T-helper 17 cell (primary cell): ENCODE results near the gene FGF14. TPM values are rescaled to one million over a fixed set of nuclear protein-coding genes. Genes with fewer than 3 reads are reported as not detected.
"Not testable (repeated sequence)": the region's sequence is repeated elsewhere in the genome, so short reads cannot be mapped to it uniquely, and the experiment has no call there.

Source experiments
- ATAC-seq: fragments of 150-1000 bp; cut with Tn5 transposase; 2 replicates; pipeline ENCODE4 v1.10.0; 2021; ENCODE audit warnings: mild to moderate bottlenecking, moderate library complexity
- DNase-seq, 3 donors: peaks; one replicate each; pipeline versions ENCODE4 v3.0.0 to v3.0.0-alpha.2; 2020 to 2021
- H3K9me3 ChIP-seq: one replicate; pipeline ENCODE4 v1.7.0; 2013; ENCODE audit warnings: low read length, mild to moderate bottlenecking; ENCODE audit not compliant: control insufficient read depth, poor library complexity, severe bottlenecking
- H3K27ac Mint-ChIP-seq: one replicate; pipeline ENCODE4 v1.8.0; 2022; ENCODE audit warnings: mild to moderate bottlenecking, moderate library complexity, mixed read lengths
- H3K27me3 Mint-ChIP-seq: one replicate; pipeline ENCODE4 v1.8.0; 2022; ENCODE audit warnings: mixed read lengths
- H3K36me3 Mint-ChIP-seq: one replicate; pipeline ENCODE4 v1.8.0; 2022; ENCODE audit warnings: low read depth, mixed read lengths
- H3K4me1 Mint-ChIP-seq: one replicate; pipeline ENCODE4 v1.8.0; 2022; ENCODE audit warnings: mild to moderate bottlenecking, mixed read lengths
- H3K4me3 Mint-ChIP-seq: one replicate; pipeline ENCODE4 v1.8.0; 2022; ENCODE audit warnings: mild to moderate bottlenecking, moderate library complexity, mixed read lengths
- total RNA-seq, 4 donors: library from RNA in 2 of 4; stranded (reverse) in 2 of 4; gene quantifications; one replicate each; pipeline ENCODE4 v1.2.3 and lab custom pipeline; 2022 to 2026

FGF14 gene
- total RNA-seq, 2 donors from 2014 or later: not detected

DNA sequence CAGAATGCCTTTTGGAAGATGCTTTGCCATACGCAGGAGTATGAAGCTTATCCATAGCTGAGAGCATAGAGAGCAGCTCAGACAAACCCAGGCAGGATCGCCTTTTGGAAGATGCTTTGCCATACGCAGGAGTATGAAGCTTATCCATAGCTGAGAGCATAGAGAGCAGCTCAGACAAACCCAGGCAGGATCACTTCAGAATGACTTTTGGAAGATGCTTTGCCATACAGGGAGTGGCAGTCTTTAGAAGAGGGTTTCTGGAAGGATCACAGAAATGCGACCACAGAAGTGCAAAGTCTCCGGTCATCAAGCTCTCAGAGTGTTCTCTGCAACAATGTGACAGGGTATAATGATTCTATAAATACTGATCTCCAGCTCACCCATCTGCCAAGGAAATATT lies 390.4 kb downstream of the FGF14 start:
- H3K4me1 Mint-ChIP-seq, H3K9me3 ChIP-seq, H3K27ac Mint-ChIP-seq, H3K27me3 Mint-ChIP-seq, DNase-seq, H3K4me3 Mint-ChIP-seq, ATAC-seq, H3K36me3 Mint-ChIP-seq: not testable (repeated sequence)

DNA sequence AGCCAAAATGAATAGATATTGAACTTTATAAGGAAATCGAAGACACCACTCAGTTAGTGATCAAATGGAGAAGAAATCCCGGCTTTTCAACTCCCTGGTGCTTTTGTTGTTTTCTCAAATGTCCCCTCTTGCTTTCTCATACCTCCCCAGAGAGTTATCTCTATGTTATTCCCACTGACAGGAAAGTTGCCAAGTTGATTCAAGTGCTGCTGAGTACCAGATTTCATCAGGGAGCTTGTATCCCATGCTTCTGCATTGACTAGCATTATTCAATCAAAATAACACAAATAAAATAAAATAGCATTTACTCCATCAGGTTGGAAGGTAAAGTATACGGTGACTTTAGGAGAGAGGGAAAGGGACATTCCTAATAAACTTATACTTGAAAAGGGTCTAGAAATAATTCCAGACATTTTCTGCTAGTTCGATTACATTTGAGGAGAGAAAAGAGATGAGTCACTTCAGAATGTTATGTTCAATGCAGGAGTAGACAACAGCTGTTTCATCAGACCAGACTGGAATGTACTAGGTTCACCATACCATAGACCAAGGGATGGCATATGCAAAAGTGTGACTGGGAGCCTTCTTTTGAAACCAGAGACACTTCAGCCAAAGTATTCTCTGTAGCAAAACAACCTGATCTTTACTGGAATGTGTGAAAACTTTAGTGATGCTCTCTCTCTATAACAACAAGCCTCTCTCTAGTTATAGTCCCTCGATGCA lies 397.8 kb downstream of the FGF14 start:
- Mint-ChIP-seq H3K4me3 (no peak overlapping the region), H3K4me1 (no peaks in the 10 kb centered on the region), H3K27me3 (no peaks in the 10 kb centered on the region), H3K27ac (no peak overlapping the region), H3K36me3 (no peaks in the 10 kb centered on the region)
- H3K9me3 ChIP-seq: no peaks in the 10 kb centered on the region
- ATAC-seq (no peak), DNase-seq (no peak)

DNA sequence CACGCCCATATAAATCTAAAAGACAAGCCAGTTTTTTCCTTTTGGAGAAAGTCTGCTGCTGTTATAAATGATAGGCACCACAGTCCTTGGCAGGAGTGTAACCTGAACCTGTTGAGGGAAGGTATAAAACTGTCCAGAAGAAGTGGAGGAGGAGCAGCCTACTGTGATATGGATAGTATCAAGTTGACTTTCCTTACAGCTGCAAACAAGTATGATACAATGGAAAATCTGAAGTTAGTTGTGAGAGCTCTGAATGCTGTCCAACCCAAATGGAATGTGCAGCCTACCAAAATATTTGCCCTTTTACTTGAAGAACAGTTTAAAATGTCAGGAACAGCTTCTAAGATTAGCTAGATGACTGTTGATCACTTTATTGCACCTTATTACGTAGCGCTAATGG lies 399.6 kb downstream of the FGF14 start:
- Mint-ChIP-seq H3K4me3 (no peak overlapping the region), H3K4me1 (no peaks in the 10 kb centered on the region), H3K27ac (no peak overlapping the region), H3K36me3 (no peaks in the 10 kb centered on the region), H3K27me3 (no peaks in the 10 kb centered on the region)
- DNase-seq (no peak), ATAC-seq (no peak)
- H3K9me3 ChIP-seq: no peaks in the 10 kb centered on the region

GRCh38 chr13:102000764-102001163 lies 401.1 kb downstream of the FGF14 start:
- Mint-ChIP-seq H3K27me3 (no peaks in the 10 kb centered on the region), H3K36me3 (no peaks in the 10 kb centered on the region), H3K4me3 (no peak overlapping the region), H3K27ac (no peak overlapping the region), H3K4me1 (no peaks in the 10 kb centered on the region)
- ATAC-seq (no peak), DNase-seq (no peak)
- no peaks in the 10 kb centered on the region for H3K9me3 ChIP-seq

GRCh38 chr13:101998129-101998528 lies 403.7 kb downstream of the FGF14 start:
- no peak for DNase-seq
- Mint-ChIP-seq H3K36me3 (no peaks in the 10 kb centered on the region), H3K27ac (no peak overlapping the region), H3K4me3 (no peak overlapping the region), H3K27me3 (no peaks in the 10 kb centered on the region), H3K4me1 (no peaks in the 10 kb centered on the region)
- H3K9me3 ChIP-seq: no peaks in the 10 kb centered on the region
- no peak for ATAC-seq

- H3K9me3 ChIP-seq: no peaks in the 10 kb centered on the region
- Mint-ChIP-seq H3K4me1 (no peaks in the 10 kb centered on the region), H3K4me3 (no peak overlapping the region), H3K27me3 (no peaks in the 10 kb centered on the region), H3K36me3 (no peaks in the 10 kb centered on the region), H3K27ac (no peak overlapping the region)
- no peak for ATAC-seq
- no peak for DNase-seq
Observed at GRCh38 chr13:101996954-101997353, 404.9 kb downstream of the FGF14 start.

DNA sequence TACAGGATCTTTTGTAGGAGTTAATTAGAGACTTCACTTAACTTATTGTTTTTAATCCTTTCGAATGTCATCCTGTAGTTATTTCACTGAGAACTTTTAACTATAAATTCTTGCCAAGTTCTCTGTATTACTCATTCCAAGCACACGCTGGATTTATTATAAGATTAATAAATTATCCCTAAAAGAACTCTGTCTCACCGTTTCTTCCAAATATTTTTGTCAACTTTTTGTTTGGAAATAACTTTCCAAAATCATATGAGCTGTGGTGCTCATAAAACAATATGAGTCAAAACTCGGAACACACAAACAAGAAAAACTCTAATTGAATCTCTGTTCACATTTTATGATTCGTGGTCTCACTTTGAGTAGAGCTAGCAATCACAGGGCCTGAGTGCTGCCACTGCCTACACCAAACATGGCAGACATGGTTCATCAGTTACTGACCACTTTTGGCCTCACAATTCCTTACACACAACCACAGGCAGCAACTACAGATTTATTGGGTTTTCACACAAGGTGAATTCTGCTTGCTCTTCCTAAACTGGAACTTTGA lies 412.0 kb downstream of the FGF14 start:
- DNase-seq (no peak), ATAC-seq (no peak)
- Mint-ChIP-seq H3K27ac (no peak overlapping the region), H3K4me1 (no peaks in the 10 kb centered on the region), H3K4me3 (no peak overlapping the region), H3K36me3 (no peaks in the 10 kb centered on the region), H3K27me3 (no peaks in the 10 kb centered on the region)
- H3K9me3 ChIP-seq: no peaks in the 10 kb centered on the region

DNA sequence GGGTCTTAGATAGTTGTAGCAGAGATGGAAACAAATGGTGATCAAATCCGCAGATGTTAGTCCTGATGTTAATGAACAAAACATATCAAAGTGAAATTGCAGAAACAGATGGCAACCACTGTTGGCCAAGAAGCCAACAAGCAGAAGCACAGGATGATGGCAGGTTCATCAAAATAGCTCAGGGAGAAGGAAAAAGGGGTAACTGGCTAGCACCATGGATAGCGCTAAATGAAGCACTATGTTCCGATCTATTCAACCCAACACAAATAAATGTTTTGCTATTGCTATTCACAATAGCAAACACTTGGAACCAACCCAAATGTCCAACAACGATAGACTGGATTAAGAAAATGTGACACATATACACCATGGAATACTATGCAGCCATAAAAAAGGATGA lies 413.7 kb downstream of the FGF14 start:
- Mint-ChIP-seq H3K36me3 (no peaks in the 10 kb centered on the region), H3K4me3 (no peak overlapping the region), H3K27ac (no peak overlapping the region), H3K4me1 (no peaks in the 10 kb centered on the region), H3K27me3 (no peaks in the 10 kb centered on the region)
- ATAC-seq (no peak), DNase-seq (no peak)
- no peaks in the 10 kb centered on the region for H3K9me3 ChIP-seq

DNA sequence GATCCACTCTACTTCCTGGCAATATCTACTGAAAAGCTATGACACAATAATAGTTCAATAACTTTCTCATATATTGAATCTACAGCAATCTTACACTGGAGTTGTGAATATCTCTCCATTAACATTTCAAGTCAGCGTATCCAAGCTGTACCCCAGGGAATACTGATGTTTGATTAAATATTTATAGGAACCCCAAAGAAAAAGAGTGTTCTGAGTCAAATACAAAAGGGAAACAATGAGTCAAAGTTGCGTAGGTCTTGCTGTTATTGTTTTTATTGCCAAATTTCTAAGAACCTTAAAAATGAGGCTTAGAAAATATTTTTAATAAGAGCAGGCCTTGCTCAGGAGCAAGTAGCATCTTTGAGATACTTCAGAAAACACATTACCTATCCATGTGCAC lies 415.5 kb downstream of the FGF14 start:
- ATAC-seq: no peak
- no peak overlapping the region for H3K27ac Mint-ChIP-seq
- H3K4me1 Mint-ChIP-seq: no peaks in the 10 kb centered on the region
- H3K4me3 Mint-ChIP-seq: no peak overlapping the region
- no peak for DNase-seq
- no peaks in the 10 kb centered on the region for H3K27me3 Mint-ChIP-seq
- H3K36me3 Mint-ChIP-seq: no peaks in the 10 kb centered on the region
- no peaks in the 10 kb centered on the region for H3K9me3 ChIP-seq

DNA sequence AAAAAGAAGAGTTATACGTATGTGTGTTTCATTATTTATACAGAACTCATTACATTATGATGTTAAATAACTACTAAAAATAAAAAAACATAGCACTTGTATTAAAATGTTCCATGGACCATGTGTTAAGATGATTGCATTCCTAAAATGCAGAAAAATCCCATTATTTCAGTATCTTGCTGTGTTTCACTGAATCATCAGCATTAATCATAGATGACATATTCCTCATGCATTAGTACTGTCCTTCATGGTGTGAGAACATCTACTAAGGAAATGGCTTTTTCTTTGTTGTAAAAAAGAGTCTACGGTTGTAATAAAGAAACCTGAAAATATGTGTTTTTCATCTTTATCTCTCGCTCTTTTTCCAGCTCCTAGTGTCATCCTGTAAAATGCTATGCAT lies 416.5 kb downstream of the FGF14 start:
- Mint-ChIP-seq H3K27me3 (no peaks in the 10 kb centered on the region), H3K4me1 (no peaks in the 10 kb centered on the region), H3K4me3 (no peak overlapping the region), H3K36me3 (no peaks in the 10 kb centered on the region), H3K27ac (no peak overlapping the region)
- ATAC-seq: no peak
- DNase-seq: no peak
- no peaks in the 10 kb centered on the region for H3K9me3 ChIP-seq

- ATAC-seq (no peak), DNase-seq (no peak)
- Mint-ChIP-seq H3K4me3 (no peak overlapping the region), H3K36me3 (peaks cover 2% of the 10 kb centered on the region), H3K27ac (no peak overlapping the region), H3K4me1 (no peaks in the 10 kb centered on the region), H3K27me3 (no peaks in the 10 kb centered on the region)
- no peaks in the 10 kb centered on the region for H3K9me3 ChIP-seq
Observed at GRCh38 chr13:101982903-101983302, 418.9 kb downstream of the FGF14 start.

DNA sequence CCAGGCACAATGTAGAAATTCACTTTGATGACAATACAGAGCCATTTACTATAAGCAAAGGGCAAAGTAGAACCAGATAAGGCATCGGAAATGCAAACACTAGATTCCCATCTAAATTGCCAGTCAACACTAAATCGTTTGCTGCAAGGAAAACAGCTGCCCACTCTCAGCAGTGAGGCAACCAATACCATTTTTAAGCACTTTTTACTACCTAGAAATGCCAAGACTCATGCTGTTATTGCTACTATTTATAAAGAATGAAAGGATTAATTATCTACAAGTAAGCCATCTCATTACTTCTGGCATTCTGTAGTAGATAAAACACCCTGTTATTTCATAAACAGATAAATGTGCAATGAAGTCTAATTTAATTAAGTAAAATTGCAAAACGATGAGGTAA lies 422.0 kb downstream of the FGF14 start:
- no peak for ATAC-seq
- no peaks in the 10 kb centered on the region for H3K4me1 Mint-ChIP-seq

DNA sequence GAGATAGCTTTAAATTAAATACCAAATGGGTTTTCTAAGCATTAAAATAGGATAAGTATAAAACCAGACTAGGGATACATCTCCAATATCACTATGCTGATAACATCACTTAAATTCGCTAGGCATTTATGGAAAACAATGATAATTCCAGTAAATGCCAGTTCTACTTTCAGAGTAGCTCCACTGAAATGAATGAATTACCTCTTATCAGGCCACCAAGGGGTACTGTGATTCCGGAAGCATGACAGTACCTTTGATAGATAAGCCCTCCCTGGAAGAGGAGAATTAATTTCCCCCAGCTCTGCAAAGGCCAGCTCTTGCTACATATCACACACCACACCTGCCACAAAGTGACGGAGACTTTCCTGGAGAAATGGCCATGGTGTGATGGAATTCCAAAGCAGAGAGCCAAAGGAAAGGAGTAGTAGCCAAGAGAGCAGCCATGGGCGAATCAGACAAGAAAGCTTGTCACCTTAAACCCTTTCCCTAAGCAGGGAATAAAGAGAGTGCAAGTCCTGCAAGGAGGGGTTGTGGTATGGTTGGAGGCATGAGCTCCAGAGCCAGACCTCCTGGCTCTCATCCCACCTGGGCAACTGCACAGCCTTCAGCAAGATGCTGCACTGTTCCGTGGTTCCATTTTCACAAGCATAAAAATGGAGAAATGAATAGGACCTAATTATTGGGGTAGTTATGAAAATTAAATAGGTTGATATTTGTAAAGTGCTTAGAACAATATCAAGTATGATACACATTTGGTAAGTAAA lies 423.1 kb downstream of the FGF14 start:
- Mint-ChIP-seq H3K4me3 (no peak overlapping the region), H3K4me1 (no peaks in the 10 kb centered on the region), H3K27me3 (peaks cover 10% of the 10 kb centered on the region), H3K27ac (no peak overlapping the region), H3K36me3 (peaks cover 2% of the 10 kb centered on the region)
- H3K9me3 ChIP-seq: no peaks in the 10 kb centered on the region
- no peak for DNase-seq
- ATAC-seq: no peak

More for the DNA sequence above, 422.0 kb downstream of the FGF14 start:
- Mint-ChIP-seq H3K4me3 (no peak overlapping the region), H3K27me3 (peaks cover 6% of the 10 kb centered on the region), H3K36me3 (peaks cover 2% of the 10 kb centered on the region), H3K27ac (no peak overlapping the region)
- no peaks in the 10 kb centered on the region for H3K9me3 ChIP-seq
- DNase-seq: no peak

DNA sequence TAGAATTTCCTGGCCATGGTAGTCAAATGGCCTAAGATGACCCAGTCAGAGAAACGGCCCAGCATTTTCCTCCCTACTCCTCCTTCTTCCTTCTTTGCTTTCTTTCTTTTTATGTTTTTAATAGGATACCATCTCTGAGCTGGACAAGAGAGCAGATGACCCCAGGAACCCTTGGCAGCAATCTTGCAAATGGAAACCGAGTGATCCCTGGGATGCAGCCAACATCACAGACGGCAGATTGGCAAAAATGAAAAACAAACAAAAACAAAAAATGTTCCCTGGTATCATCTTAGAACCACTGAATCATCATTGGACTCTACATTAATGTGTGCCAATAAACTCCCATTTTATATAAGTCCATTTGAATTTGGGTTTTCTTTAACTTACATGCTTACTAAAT lies 424.4 kb downstream of the FGF14 start:
- Mint-ChIP-seq H3K36me3 (peaks cover 2% of the 10 kb centered on the region), H3K27me3 (peaks cover 14% of the 10 kb centered on the region), H3K4me1 (no peaks in the 10 kb centered on the region), H3K27ac (no peak overlapping the region), H3K4me3 (no peak overlapping the region)
- ATAC-seq (no peak), DNase-seq (no peak)
- no peaks in the 10 kb centered on the region for H3K9me3 ChIP-seq
